H1 (cell line): ENCODE data around the gene EXD3. TPM values are rescaled to one million over a fixed set of nuclear protein-coding genes. Genes with fewer than 3 reads are reported as not detected.

Source experiments
- CTCF ChIA-PET: fragments of 300-600 bp; sonication (Branson Sonifier 250); formaldehyde crosslinking; loops from one replicate; lab custom pipeline; 2021; ENCODE audit not compliant: partially characterized antibody; lab: Charles Lee
- POLR2A ChIA-PET: fragments of 300-600 bp; sonication (Branson Sonifier 250); formaldehyde crosslinking; loops from one replicate; lab custom pipeline; 2021; ENCODE audit warnings: inconsistent platforms; ENCODE audit not compliant: partially characterized antibody; lab: Charles Lee
- DNase-seq, 2 experiments: peaks; one replicate each; pipeline versions ENCODE4 v3.0.0 to v3.0.0-alpha.2; 2010 to 2022; ENCODE audit warnings: low spot score in 2 of 2, low read depth in 1 of 2, mixed read lengths in 1 of 2
- FAIRE-seq: peaks from 2 replicates; lab custom pipeline; 2011; peaks lifted over from hg19 to GRCh38; lab: Jason Lieb, UNC
- H2AFZ ChIP-seq: 2 replicates; pipeline ENCODE4 v1.8.1; 2012; ENCODE audit warnings: low read length, inconsistent platforms
- H2AK5ac ChIP-seq: 2 replicates; pipeline ENCODE4 v1.6.1; 2013; ENCODE audit warnings: low read depth, low read length
- H2BK120ac ChIP-seq: replicated peaks from 2 replicates; pipeline ENCODE3; 2013; ENCODE audit warnings: low read depth, low read length, inconsistent platforms
- H2BK12ac ChIP-seq: 2 replicates; pipeline ENCODE4 v1.6.1; 2013; ENCODE audit warnings: low read depth, low read length
- H2BK15ac ChIP-seq: 2 replicates; pipeline ENCODE4 v1.6.1; 2013; ENCODE audit warnings: low read length
- H2BK20ac ChIP-seq: 2 replicates; pipeline ENCODE4 v1.6.1; 2013; ENCODE audit warnings: low read length
- H2BK5ac ChIP-seq: 2 replicates; pipeline ENCODE4 v1.6.1; 2013; ENCODE audit warnings: low read depth, low read length
- H3K14ac ChIP-seq: 2 replicates; pipeline ENCODE4 v1.6.1; 2013; ENCODE audit warnings: inconsistent platforms; ENCODE audit not compliant: insufficient read length
- H3K18ac ChIP-seq: 2 replicates; pipeline ENCODE4 v1.6.1; 2013; ENCODE audit warnings: low read length; ENCODE audit errors: extremely low read depth
- H3K23ac ChIP-seq: 2 replicates; pipeline ENCODE4 v1.6.1; 2013; ENCODE audit warnings: inconsistent platforms; ENCODE audit not compliant: insufficient read length
- H3K23me2 ChIP-seq: 2 replicates; pipeline ENCODE4 v1.6.1; 2013; ENCODE audit warnings: low read depth, low read length
- H3K27ac ChIP-seq: 2 replicates; pipeline ENCODE4 v1.6.1; 2011; ENCODE audit warnings: low read depth, low read length, inconsistent platforms
- H3K27me3 ChIP-seq, 4 experiments: replicated peaks in 1 of 4; 1 replicate in 1 of 4; 2 replicates in 3 of 4; pipeline versions ENCODE4 v1.6.1 to v1.8.1; 2011 to 2013; ENCODE audit warnings: low read length in 3 of 4, mild to moderate bottlenecking in 3 of 4, inconsistent platforms in 2 of 4, mixed read lengths in 2 of 4, moderate library complexity in 1 of 4; ENCODE audit not compliant: control insufficient read depth in 3 of 4, insufficient read depth in 3 of 4; ENCODE audit errors: extremely low read depth in 1 of 4
- H3K36me3 ChIP-seq, 4 experiments: 2 replicates each; pipeline versions ENCODE4 v1.6.1 to v1.8.1; 2011 to 2013; ENCODE audit warnings: mild to moderate bottlenecking in 4 of 4, low read length in 3 of 4, moderate library complexity in 2 of 4, control low read depth in 1 of 4, inconsistent platforms in 1 of 4; ENCODE audit not compliant: insufficient read depth in 4 of 4, control insufficient read depth in 2 of 4
- H3K4ac ChIP-seq: replicated peaks from 2 replicates; pipeline ENCODE3; 2013; ENCODE audit warnings: low read length, low read depth, mixed read lengths, inconsistent platforms; ENCODE audit not compliant: insufficient read length
- H3K4me1 ChIP-seq, 4 experiments: replicated peaks in 1 of 4; 1 replicate in 1 of 4; 2 replicates in 3 of 4; pipeline versions ENCODE4 v1.6.1 to v1.8.1; 2011 to 2013; ENCODE audit warnings: low read length in 3 of 4, inconsistent platforms in 2 of 4, mixed read lengths in 1 of 4; ENCODE audit not compliant: insufficient read depth in 4 of 4, control insufficient read depth in 3 of 4
- H3K4me2 ChIP-seq, 2 experiments: 2 replicates each; pipeline versions ENCODE4 v1.6.1 to v1.8.1; 2011 to 2013; ENCODE audit warnings: low read depth in 2 of 2, low read length in 2 of 2, control low read depth in 1 of 2, inconsistent platforms in 1 of 2, mild to moderate bottlenecking in 1 of 2; ENCODE audit not compliant: insufficient read depth in 1 of 2
- H3K4me3 ChIP-seq, 4 experiments: fragments of 200-600, 300-600 bp in 1 of 4; sonication (generic), shearing (Covaris generic), sonication (Bioruptor Twin) in 1 of 4; 2 replicates each; pipeline versions ENCODE4 v1.5.1 to v1.8.1; 2011 to 2016; ENCODE audit warnings: low read length in 4 of 4, low read depth in 3 of 4, control low read depth in 2 of 4, inconsistent platforms in 2 of 4, mild to moderate bottlenecking in 2 of 4, mixed read lengths in 1 of 4, moderate library complexity in 1 of 4; ENCODE audit not compliant: insufficient read depth in 2 of 4; ENCODE audit errors: extremely low read depth in 1 of 4
- H3K56ac ChIP-seq: replicated peaks from 2 replicates; pipeline ENCODE3; 2013; ENCODE audit warnings: low read depth, mild to moderate bottlenecking, mixed read lengths, low read length, inconsistent platforms; ENCODE audit not compliant: insufficient read length
- H3K79me1 ChIP-seq: 2 replicates; pipeline ENCODE4 v1.6.1; 2013; ENCODE audit warnings: low read depth, low read length, control low read depth
- H3K79me2 ChIP-seq, 2 experiments: 2 replicates each; pipeline versions ENCODE4 v1.6.1 to v1.8.1; 2012 to 2013; ENCODE audit warnings: low read length in 2 of 2, mild to moderate bottlenecking in 2 of 2, inconsistent platforms in 1 of 2; ENCODE audit not compliant: insufficient read depth in 2 of 2, control insufficient read depth in 1 of 2
- H3K9ac ChIP-seq, 4 experiments: replicated peaks in 1 of 4; 1 replicate in 1 of 4; 2 replicates in 3 of 4; pipeline versions ENCODE4 v1.6.1 to v1.8.1; 2011 to 2013; ENCODE audit warnings: low read depth in 3 of 4, low read length in 3 of 4, control low read depth in 2 of 4, mild to moderate bottlenecking in 2 of 4, moderate library complexity in 2 of 4, inconsistent platforms in 1 of 4; ENCODE audit errors: extremely low read depth in 1 of 4
- H3K9me3 ChIP-seq, 2 experiments: 2 replicates each; pipeline versions ENCODE4 v1.6.1 to v1.8.1; 2012 to 2013; ENCODE audit warnings: mild to moderate bottlenecking in 2 of 2, moderate library complexity in 2 of 2, control low read depth in 1 of 2, inconsistent platforms in 1 of 2, low read depth in 1 of 2, low read length in 1 of 2, mixed read lengths in 1 of 2; ENCODE audit not compliant: insufficient read depth in 2 of 2
- H4K20me1 ChIP-seq, 2 experiments: replicated peaks in 1 of 2; 2 replicates each; pipeline versions ENCODE3 to v1.8.1; 2011 to 2013; ENCODE audit warnings: inconsistent platforms in 2 of 2, low read length in 2 of 2, mild to moderate bottlenecking in 1 of 2; ENCODE audit not compliant: insufficient read depth in 2 of 2, control insufficient read depth in 1 of 2
- H4K5ac ChIP-seq: 2 replicates; pipeline ENCODE4 v1.6.1; 2013; ENCODE audit warnings: low read length, low read depth, mixed read lengths, inconsistent platforms; ENCODE audit not compliant: insufficient read length
- H4K8ac ChIP-seq: 2 replicates; pipeline ENCODE4 v1.8.0; 2013; ENCODE audit warnings: mild to moderate bottlenecking, moderate library complexity, low read length, inconsistent platforms; ENCODE audit not compliant: insufficient read depth; ENCODE audit errors: extremely low read depth
- H4K91ac ChIP-seq: replicated peaks from 2 replicates; pipeline ENCODE3; 2013; ENCODE audit warnings: low read length, mixed read lengths, inconsistent platforms; ENCODE audit not compliant: insufficient read length
- CBX5 ChIP-seq: fragments of 300-800, 300-1000 bp; sonication (generic); IDR thresholded peaks from 2 replicates; pipeline ENCODE4 v1.7.1; 2016; ENCODE audit warnings: antibody characterized with exemption, low read length, low read depth
- EP300 ChIP-seq, 2 experiments: IDR thresholded peaks; 1 replicate in 1 of 2; 2 replicates in 1 of 2; pipeline ENCODE4 v1.6.1; 2011 to 2012; ENCODE audit warnings: low read depth in 2 of 2, low read length in 2 of 2, mild to moderate bottlenecking in 2 of 2, borderline replicate concordance in 1 of 2, inconsistent platforms in 1 of 2, moderate library complexity in 1 of 2
- EZH2 ChIP-seq: fragments of 200-600 bp; sonication (generic); IDR thresholded peaks from 2 replicates; pipeline ENCODE4 v1.7.1; 2012; ENCODE audit warnings: low read depth, mild to moderate bottlenecking, moderate library complexity, low read length, inconsistent platforms; ENCODE audit not compliant: severe bottlenecking
- MAFK ChIP-seq: IDR thresholded peaks from 2 replicates; pipeline ENCODE4 v1.6.1; 2012; ENCODE audit warnings: low read depth, mild to moderate bottlenecking, improper control_type of control experiment, low read length
- POLR2AphosphoS5 ChIP-seq: IDR thresholded peaks from 2 replicates; pipeline ENCODE4 v1.6.1; 2011; ENCODE audit warnings: low read depth, low read length
- RFX5 ChIP-seq: IDR thresholded peaks from 2 replicates; pipeline ENCODE4 v1.6.1; 2011; ENCODE audit warnings: low read depth, low read length, improper control_type of control experiment, borderline replicate concordance
- WGBS, 2 experiments: shearing (Covaris generic) in 1 of 2; methylation state at CpG; one replicate each; pipeline versions ENCODE4 v1.1.6 to v1.1.7; 2013 to 2015; ENCODE audit warnings: low lambda C conversion rate in 2 of 2, mixed read lengths in 2 of 2, inconsistent platforms in 1 of 2, low coverage in 1 of 2, missing lambda C conversion rate in 1 of 2; ENCODE audit not compliant: insufficient replicate concordance in 2 of 2, insufficient coverage in 1 of 2, insufficient read length in 1 of 2; ENCODE audit errors: extremely low coverage in 1 of 2, missing lambda C conversion rate in 1 of 2; 5-methylcytosine and 5-hydroxymethylcytosine counted together
- polyA plus RNA-seq, 7 experiments: library from polyadenylated mRNA; depleted of rRNA in 3 of 7; stranded (reverse) in 5 of 7; unstranded in 2 of 7; fragments of >200 nt in 5 of 7; fragments of 200-250 nt in 2 of 7; gene quantifications; 1 replicate in 5 of 7; 2 replicates in 1 of 7; 4 replicates in 1 of 7; pipeline versions ENCODE4 v1.2.1 to v1.2.3, GENCODE V29; 2011 to 2013; ENCODE audit warnings: missing spikeins in 2 of 7, mixed read lengths in 2 of 7
- total RNA-seq: library from RNA; stranded (reverse); fragmentation: NEBNext Ultra II Directional; extraction: Animal tissue kit (Norgen Biotek cat#: 25700); gene quantifications from 2 replicates; pipeline ENCODE4 v1.2.1, GENCODE V29; 2021
- TF ChIP-seq, protein P1 (sequence below): IDR thresholded peaks from 2 replicates; pipeline ENCODE4 v1.6.1; 2012; ENCODE audit warnings: inconsistent platforms

The EXD3 gene
- total and polyA plus RNA-seq, 2 of the 8 experiments (the other 6 are each of a cell fraction or from before 2014, with no cell fraction given), result 7.2 to 9.4 TPM

GRCh38 chr9:137463931-137464290, 40.9 kb upstream of the EXD3 start:
- Histone ChIP-seq H3K4me3 (no peak overlapping the region), H3K4me2 (no peak overlapping the region), H2BK120ac (no peak overlapping the region), H4K8ac (no peak overlapping the region), H4K5ac (no peak overlapping the region), H2AFZ (no peak overlapping the region), H2BK20ac (no peak overlapping the region), H3K18ac (no peak overlapping the region), H3K56ac (no peak overlapping the region), H2AK5ac (no peak overlapping the region), H3K79me2 (no peaks in the 10 kb centered on the region), H3K14ac (no peak overlapping the region), H2BK5ac (no peak overlapping the region), H3K9ac (no peak overlapping the region), H2BK15ac (no peak overlapping the region), H4K20me1 (peaks cover 0 to 2% of the 10 kb centered on the region in 2 experiments), H3K4ac (no peak overlapping the region), H3K23ac (no peak overlapping the region), H3K36me3 (no peaks in the 10 kb centered on the region), H3K9me3 (no peaks in the 10 kb centered on the region; a peak in 1 of 4 replicates), H3K27ac (no peak overlapping the region), H3K79me1 (no peaks in the 10 kb centered on the region), H2BK12ac (no peak overlapping the region), H3K23me2 (0 out of 2 replicates have a peak, but pooled peaks cover 2% of the 10 kb centered on the region), H4K91ac (no peak overlapping the region), H3K27me3 (peaks cover 0 to 19% (median 13%) of the 10 kb centered on the region in 4 experiments; a peak in 5 of 7 replicates), H3K4me1 (peaks cover 0 to 9% (median 4%) of the 10 kb centered on the region in 4 experiments; a peak in 5 of 7 replicates)
- DNase-seq (no peak), FAIRE-seq (no peak)
- 91% methylated on average over 11 of the region's 18 CpGs; no CpG with 5 or more reads in 1 of the 2 experiments for WGBS, 2 experiments
- TF ChIP-seq RFX5, result no peak
- TF ChIP-seq POLR2AphosphoS5, result no peak
- no peak for TF ChIP-seq EP300 (IDR thresholded peaks at IDR 0.05; ENCODE audit: borderline replicate concordance in 1 of 2, low read depth in 2 of 2, low read length in 2 of 2)
- TF ChIP-seq MAFK, result no peak
- no peak for TF ChIP-seq CBX5
- TF ChIP-seq, protein P1, sequence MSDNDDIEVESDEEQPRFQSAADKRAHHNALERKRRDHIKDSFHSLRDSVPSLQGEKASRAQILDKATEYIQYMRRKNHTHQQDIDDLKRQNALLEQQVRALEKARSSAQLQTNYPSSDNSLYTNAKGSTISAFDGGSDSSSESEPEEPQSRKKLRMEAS, result no peak
- TF ChIP-seq EZH2, result no peak
- CTCF ChIA-PET, result no interaction called here
- POLR2A ChIA-PET, result no interaction called here
